Keratinocyte (primary cell): Measurements from ENCODE around the gene TBC1D30.
"Not testable (repeated sequence)": the region's sequence is repeated elsewhere in the genome, so short reads cannot be mapped to it uniquely, and the experiment has no call there.

Experiments used
- EZH2 ChIP-seq: IDR thresholded peaks from one replicate; pipeline ENCODE4 v1.6.1; 2012; ENCODE audit warnings: inconsistent platforms, mild to moderate bottlenecking, low read length, moderate library complexity
- TF ChIP-seq, protein P1 (sequence below), 3 experiments: IDR thresholded peaks in 1 of 3; conservative IDR thresholded peaks in 1 of 3; optimal IDR thresholded peaks in 1 of 3; 2 replicates in 2 of 3; 3 replicates in 1 of 3; pipeline versions ENCODE3 to v1.5.1; 2011; ENCODE audit warnings: low read length in 3 of 3, mild to moderate bottlenecking in 3 of 3, moderate library complexity in 2 of 3, control low read depth in 1 of 3, inconsistent platforms in 1 of 3; ENCODE audit not compliant: insufficient read depth in 2 of 3; ENCODE audit errors: extremely low read depth in 1 of 3

DNA sequence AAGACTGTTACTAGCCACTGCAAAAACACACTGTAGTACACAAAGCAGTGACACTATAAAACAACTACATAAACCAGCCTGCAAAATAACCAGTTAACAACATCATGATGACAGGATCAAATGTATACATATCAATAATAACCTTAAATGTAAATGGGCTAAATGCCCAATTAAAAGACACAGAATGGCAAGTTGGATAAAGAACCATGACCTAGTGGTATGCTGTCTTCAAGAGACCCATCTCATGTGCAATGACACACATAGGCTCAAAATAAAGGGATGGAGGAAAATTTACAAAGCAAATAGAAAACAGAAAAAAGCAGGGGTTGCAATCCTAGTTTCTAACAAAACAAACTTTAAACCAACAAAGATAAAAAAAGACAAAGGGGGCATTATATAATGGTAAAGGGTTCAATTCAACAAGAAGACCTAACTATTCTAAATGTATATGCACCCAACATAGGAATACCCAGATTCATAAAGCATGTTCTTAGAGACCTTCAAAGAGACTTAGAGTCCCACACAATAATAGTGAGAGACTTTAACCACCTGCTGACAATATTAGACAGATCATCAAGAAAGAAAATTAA is 49.2 kb upstream of the TBC1D30 start:
- TF ChIP-seq, protein P1, sequence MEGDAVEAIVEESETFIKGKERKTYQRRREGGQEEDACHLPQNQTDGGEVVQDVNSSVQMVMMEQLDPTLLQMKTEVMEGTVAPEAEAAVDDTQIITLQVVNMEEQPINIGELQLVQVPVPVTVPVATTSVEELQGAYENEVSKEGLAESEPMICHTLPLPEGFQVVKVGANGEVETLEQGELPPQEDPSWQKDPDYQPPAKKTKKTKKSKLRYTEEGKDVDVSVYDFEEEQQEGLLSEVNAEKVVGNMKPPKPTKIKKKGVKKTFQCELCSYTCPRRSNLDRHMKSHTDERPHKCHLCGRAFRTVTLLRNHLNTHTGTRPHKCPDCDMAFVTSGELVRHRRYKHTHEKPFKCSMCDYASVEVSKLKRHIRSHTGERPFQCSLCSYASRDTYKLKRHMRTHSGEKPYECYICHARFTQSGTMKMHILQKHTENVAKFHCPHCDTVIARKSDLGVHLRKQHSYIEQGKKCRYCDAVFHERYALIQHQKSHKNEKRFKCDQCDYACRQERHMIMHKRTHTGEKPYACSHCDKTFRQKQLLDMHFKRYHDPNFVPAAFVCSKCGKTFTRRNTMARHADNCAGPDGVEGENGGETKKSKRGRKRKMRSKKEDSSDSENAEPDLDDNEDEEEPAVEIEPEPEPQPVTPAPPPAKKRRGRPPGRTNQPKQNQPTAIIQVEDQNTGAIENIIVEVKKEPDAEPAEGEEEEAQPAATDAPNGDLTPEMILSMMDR (optimal IDR thresholded peaks at IDR 0.05 in 1 of 3, IDR thresholded peaks at IDR 0.05 in 1 of 3, conservative IDR thresholded peaks at IDR 0.05 in 1 of 3; ENCODE audit: extremely low read depth in 1 of 3, insufficient read depth in 2 of 3, low read length in 3 of 3) = not testable (repeated sequence)
- not testable (repeated sequence) for TF ChIP-seq EZH2
